Measurements from ENCODE around the gene LRRC63.
A peak's percentile ranks its signal among the peaks of the same experiment; 100 is the strongest.

Gene LRRC63

DNA sequence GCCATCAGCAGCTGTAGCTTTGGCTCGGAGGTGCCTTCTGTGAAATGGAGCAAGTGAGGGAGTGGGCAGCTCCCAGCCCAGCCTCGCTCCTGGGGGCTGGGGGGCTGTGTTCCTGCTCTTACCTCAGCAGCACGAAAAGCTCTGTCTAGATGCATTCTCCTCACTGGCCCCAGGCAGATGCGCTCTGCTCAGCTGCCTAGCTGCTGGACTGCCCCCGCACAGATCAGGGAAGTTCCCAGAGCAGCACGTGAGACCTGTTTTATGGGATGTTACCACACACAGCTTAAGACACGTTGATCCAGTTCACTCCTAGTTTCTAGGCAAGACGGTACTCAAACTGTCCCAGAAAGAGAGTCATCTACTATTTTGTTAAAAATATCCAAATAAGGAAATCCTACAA lies 43.4 kb upstream of the LRRC63 start:
- H3K4me3 ChIP-seq (replicated peaks; ENCODE audit: insufficient read depth, low read length): peak overlapping the region; percentile 7
- H3K27ac ChIP-seq (replicated peaks): peak overlapping the region; percentile 79
- H3K27me3 ChIP-seq (ENCODE audit: insufficient read depth, poor library complexity, severe bottlenecking): no peaks in the 10 kb centered on the region
- DNase-seq (ENCODE audit: low read depth in 1 of 2, low spot score in 1 of 2): peak; percentile 74 to 91
- TF ChIP-seq GABPA (IDR thresholded peaks at IDR 0.05; ENCODE audit: low read depth) (peak; percentile 24; the same call in 1 of the 2 replicates), POLR2AphosphoS5 (IDR thresholded peaks at IDR 0.05; ENCODE audit: low read depth) (peak; percentile 85), SPI1 (IDR thresholded peaks at IDR 0.05; ENCODE audit: borderline replicate concordance, low read depth) (0 out of 2 replicates have a peak, but pooled peaks have one; percentile 16)
- TF ChIP-seq, protein P1, sequence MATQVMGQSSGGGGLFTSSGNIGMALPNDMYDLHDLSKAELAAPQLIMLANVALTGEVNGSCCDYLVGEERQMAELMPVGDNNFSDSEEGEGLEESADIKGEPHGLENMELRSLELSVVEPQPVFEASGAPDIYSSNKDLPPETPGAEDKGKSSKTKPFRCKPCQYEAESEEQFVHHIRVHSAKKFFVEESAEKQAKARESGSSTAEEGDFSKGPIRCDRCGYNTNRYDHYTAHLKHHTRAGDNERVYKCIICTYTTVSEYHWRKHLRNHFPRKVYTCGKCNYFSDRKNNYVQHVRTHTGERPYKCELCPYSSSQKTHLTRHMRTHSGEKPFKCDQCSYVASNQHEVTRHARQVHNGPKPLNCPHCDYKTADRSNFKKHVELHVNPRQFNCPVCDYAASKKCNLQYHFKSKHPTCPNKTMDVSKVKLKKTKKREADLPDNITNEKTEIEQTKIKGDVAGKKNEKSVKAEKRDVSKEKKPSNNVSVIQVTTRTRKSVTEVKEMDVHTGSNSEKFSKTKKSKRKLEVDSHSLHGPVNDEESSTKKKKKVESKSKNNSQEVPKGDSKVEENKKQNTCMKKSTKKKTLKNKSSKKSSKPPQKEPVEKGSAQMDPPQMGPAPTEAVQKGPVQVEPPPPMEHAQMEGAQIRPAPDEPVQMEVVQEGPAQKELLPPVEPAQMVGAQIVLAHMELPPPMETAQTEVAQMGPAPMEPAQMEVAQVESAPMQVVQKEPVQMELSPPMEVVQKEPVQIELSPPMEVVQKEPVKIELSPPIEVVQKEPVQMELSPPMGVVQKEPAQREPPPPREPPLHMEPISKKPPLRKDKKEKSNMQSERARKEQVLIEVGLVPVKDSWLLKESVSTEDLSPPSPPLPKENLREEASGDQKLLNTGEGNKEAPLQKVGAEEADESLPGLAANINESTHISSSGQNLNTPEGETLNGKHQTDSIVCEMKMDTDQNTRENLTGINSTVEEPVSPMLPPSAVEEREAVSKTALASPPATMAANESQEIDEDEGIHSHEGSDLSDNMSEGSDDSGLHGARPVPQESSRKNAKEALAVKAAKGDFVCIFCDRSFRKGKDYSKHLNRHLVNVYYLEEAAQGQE (IDR thresholded peaks at IDR 0.05; ENCODE audit: insufficient replicate concordance, low read depth): peak; percentile 67
- TF ChIP-seq, protein P2, sequence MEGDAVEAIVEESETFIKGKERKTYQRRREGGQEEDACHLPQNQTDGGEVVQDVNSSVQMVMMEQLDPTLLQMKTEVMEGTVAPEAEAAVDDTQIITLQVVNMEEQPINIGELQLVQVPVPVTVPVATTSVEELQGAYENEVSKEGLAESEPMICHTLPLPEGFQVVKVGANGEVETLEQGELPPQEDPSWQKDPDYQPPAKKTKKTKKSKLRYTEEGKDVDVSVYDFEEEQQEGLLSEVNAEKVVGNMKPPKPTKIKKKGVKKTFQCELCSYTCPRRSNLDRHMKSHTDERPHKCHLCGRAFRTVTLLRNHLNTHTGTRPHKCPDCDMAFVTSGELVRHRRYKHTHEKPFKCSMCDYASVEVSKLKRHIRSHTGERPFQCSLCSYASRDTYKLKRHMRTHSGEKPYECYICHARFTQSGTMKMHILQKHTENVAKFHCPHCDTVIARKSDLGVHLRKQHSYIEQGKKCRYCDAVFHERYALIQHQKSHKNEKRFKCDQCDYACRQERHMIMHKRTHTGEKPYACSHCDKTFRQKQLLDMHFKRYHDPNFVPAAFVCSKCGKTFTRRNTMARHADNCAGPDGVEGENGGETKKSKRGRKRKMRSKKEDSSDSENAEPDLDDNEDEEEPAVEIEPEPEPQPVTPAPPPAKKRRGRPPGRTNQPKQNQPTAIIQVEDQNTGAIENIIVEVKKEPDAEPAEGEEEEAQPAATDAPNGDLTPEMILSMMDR (IDR thresholded peaks at IDR 0.05; ENCODE audit: insufficient read depth, low read length): no peak

DNA sequence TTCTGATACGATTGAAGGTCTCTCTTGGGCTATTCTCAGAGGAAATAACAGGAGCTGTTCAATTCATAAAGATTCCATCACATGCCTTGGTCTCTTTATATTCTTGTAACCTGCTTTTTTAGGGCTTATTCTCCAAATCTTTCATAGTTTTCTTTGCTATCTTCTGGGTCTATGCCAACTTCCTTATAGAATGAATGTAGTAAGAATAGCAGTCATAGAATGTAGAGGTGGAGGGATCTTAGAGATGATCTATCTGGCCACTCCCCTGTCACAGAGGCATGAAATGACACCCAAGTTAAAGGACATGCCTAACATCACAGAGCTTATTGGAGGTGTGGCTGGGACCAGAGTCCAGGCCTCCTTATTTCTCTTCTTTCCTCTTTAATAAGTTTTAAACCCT lies 42.9 kb upstream of the LRRC63 start:
- TF ChIP-seq GABPA (IDR thresholded peaks at IDR 0.05; ENCODE audit: low read depth): no peak
- TF ChIP-seq, protein P1 (IDR thresholded peaks at IDR 0.05; ENCODE audit: insufficient replicate concordance, low read depth): no peak
- DNase-seq (ENCODE audit: low read depth in 1 of 2, low spot score in 1 of 2): peak; percentile 54 to 61
- H3K4me3 ChIP-seq (replicated peaks; ENCODE audit: insufficient read depth, low read length): no peak overlapping the region
- H3K27ac ChIP-seq (replicated peaks): peak overlapping the region; percentile 79
- H3K27me3 ChIP-seq (ENCODE audit: insufficient read depth, poor library complexity, severe bottlenecking): no peaks in the 10 kb centered on the region

DNA sequence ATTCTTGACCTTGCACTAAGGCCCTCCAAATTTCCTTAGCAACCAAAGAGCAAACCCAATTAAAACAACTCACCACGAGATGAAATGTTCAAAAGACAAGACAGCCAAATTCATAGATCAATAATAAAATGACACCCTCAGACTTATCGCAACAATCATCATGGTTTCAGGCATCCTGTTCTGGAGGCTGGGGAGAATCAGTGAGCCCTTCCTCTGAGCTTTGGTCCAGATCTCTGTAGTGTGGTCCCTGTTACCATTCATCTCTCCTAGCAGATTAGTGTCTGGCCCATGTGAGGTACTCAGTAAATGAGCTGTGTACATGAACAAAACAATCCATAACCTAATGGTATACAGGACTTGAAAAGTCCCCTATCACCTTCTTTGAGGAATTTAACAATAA lies 42.0 kb upstream of the LRRC63 start:
- H3K27me3 ChIP-seq (ENCODE audit: insufficient read depth, poor library complexity, severe bottlenecking): no peaks in the 10 kb centered on the region
- TF ChIP-seq POLR2AphosphoS5 (IDR thresholded peaks at IDR 0.05; ENCODE audit: low read depth): no peak
- no peak for TF ChIP-seq GABPA (IDR thresholded peaks at IDR 0.05; ENCODE audit: low read depth)
- TF ChIP-seq, protein P2 (IDR thresholded peaks at IDR 0.05; ENCODE audit: insufficient read depth, low read length): no peak
- no peak for TF ChIP-seq SPI1 (IDR thresholded peaks at IDR 0.05; ENCODE audit: borderline replicate concordance, low read depth)
- TF ChIP-seq, protein P1 (IDR thresholded peaks at IDR 0.05; ENCODE audit: insufficient replicate concordance, low read depth): no peak
- H3K4me3 ChIP-seq (replicated peaks; ENCODE audit: insufficient read depth, low read length): no peak overlapping the region
- DNase-seq (ENCODE audit: low read depth in 1 of 2, low spot score in 1 of 2): peak in 1 of 2 experiments; percentile 14
- peak overlapping the region; percentile 79 for H3K27ac ChIP-seq (replicated peaks)

Measured in HL-60 (cell line).